Measurements from ENCODE around the gene TBL3.
"Not testable (repeated sequence)": the region's sequence is repeated elsewhere in the genome, so short reads cannot be mapped to it uniquely, and the experiment has no call there.

TBL3 gene

DNA sequence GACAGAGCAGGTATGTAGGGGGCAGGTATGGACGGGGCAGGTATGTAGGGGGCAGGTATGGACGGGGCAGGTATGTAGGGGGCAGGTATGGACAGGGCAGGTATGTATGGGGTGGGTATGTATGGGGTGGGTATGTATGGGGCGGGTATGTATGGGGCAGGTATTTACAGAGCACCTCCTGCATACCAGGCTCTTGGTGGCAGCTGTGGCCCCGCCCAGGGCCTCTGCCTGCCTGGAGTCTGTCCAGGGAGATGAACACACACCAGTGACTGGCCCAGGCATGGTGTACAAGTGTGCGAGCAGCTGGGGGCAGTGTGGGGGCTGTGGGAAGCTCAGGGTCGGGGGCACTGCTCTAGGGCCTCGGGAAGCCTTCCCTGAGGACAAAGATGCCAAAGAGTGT lies 21.8 kb upstream of the TBL3 start:
- TF ChIP-seq GATA1 (IDR thresholded peaks at IDR 0.05; ENCODE audit: low read depth, low read length), result no peak
- TF ChIP-seq POLR2A (IDR thresholded peaks at IDR 0.05; ENCODE audit: low read length), result no peak
- no peak for DNase-seq

GRCh38 chr16:1950559-1950958 lies 21.3 kb upstream of the TBL3 start:
- TF ChIP-seq GATA1 (IDR thresholded peaks at IDR 0.05; ENCODE audit: low read depth, low read length) (no peak), POLR2A (IDR thresholded peaks at IDR 0.05; ENCODE audit: low read length) (no peak)

GRCh38 chr16:1953734-1954133 lies 18.1 kb upstream of the TBL3 start:
- TF ChIP-seq GATA1 (IDR thresholded peaks at IDR 0.05; ENCODE audit: low read depth, low read length) (no peak), POLR2A (IDR thresholded peaks at IDR 0.05; ENCODE audit: low read length) (no peak)
- DNase-seq, result no peak

More at GRCh38 chr16:1950559-1950958, 21.3 kb upstream of the TBL3 start:
- no peak for DNase-seq

- not testable (repeated sequence) for DNase-seq
Measured at GRCh38 chr16:1957434-1958142, 14.3 kb upstream of the TBL3 start.

DNA sequence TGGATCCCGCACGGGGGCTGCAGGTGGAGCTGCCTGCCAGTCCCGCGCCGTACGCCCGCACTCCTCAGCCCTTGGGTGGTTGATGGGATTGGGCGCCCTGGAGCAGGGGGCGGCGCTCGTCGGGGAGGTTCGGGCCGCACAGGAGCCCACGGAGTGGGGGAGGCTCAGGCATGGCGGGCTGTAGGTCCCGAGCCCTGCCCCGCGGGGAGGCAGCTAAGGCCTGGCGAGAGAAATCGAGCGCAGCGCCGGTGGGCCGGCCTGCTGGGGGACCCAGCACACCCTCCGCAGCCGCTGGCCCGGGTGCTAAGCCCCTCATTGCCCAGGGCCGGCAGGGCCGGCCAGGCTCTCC lies 13.7 kb upstream of the TBL3 start:
- DNase-seq, result not testable (repeated sequence)

DNA sequence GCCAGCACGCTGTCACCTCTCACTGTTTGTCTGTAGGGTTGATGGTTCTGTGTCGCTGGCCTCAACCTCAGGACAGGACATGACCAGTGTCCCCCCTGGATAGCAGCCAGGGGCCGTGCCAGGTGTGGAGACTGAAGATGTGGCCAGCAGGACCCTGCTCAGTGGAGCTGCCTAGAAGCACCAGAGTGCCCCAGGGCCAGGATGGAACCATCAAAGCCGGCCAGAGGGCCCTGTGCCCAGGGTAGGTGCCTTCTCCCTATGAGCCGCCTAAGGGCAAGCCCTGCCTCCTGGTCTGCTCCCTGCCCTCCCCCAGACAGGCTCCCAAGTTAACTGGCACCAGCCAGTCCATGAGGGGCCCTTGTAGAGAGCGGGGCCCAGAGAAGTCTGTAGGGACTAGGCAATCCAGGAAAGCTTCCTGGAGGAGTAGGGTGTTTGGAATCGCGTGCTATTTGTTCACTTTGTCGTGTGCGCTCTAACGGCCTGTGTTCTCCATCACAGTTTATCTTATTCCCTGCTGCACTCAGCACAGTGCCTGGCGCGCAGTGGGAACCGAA lies 13.1 kb upstream of the TBL3 start:
- no peak for DNase-seq
- TF ChIP-seq GATA1 (IDR thresholded peaks at IDR 0.05; ENCODE audit: low read depth, low read length), result no peak
- TF ChIP-seq POLR2A (IDR thresholded peaks at IDR 0.05; ENCODE audit: low read length), result no peak

- DNase-seq, result peak; percentile 91 to 95
- TF ChIP-seq POLR2A (IDR thresholded peaks at IDR 0.05; ENCODE audit: low read length) (peak; percentile 66), GATA1 (IDR thresholded peaks at IDR 0.05; ENCODE audit: low read depth, low read length) (no peak)
Measured at GRCh38 chr16:1959269-1960039, 12.4 kb upstream of the TBL3 start, which contains the start of gene NDUFB10. NDUFB10 (plus strand) TSS chr16:1959538; CDS start chr16:1959625, 87 bp downstream.

DNA sequence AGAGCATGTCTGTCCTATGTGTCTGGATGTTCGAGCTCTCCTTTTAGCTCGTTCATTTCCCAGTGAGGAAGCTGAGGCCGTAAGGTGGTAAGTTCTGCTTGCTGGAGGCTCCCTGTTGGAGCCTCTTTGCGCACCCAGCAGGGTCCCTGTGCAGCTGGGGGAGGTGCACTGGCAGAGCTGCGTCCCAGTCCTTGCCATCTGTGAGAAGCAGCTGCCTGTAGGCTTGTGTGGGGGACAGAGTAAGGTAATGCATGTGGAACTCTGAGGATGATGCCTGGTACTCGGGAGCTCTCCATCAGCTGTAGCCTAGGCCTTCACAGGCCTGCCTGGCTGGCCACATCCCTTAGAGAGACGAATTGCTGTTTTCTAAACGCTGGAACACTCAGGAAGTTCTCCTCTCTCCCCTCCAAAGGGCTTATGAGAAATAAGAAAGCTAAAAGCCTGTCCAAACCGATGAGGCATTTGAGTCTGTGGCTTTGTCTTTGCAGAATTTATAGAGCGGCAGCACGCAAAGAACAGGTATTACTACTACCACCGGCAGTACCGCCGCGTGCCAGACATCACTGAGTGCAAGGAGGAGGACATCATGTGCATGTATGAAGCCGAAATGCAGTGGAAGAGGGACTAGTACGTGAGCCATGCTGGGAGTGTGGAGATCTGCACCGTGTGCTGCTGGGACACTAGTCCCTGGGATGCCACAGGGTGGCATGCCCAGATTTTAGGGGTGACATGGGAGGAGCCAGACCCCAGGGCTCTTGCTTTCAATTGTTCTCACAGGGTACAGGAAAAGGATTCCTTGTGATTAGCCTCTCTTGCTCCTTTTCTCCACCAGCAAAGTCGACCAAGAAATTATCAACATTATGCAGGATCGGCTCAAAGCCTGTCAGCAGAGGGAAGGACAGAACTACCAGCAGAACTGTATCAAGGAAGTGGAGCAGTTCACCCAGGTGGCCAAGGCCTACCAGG lies 10.9 kb upstream of the TBL3 start:
- no peak for TF ChIP-seq GATA1 (IDR thresholded peaks at IDR 0.05; ENCODE audit: low read depth, low read length)
- TF ChIP-seq POLR2A (IDR thresholded peaks at IDR 0.05; ENCODE audit: low read length), result peak; percentile 83
- DNase-seq, result peak in 1 of 2 experiments; percentile 64

- peak in 1 of 2 experiments; percentile 41 for DNase-seq
- no peak for TF ChIP-seq POLR2A (IDR thresholded peaks at IDR 0.05; ENCODE audit: low read length)
- no peak for TF ChIP-seq GATA1 (IDR thresholded peaks at IDR 0.05; ENCODE audit: low read depth, low read length)
Measured at GRCh38 chr16:1961651-1962067, 10.2 kb upstream of the TBL3 start.

DNA sequence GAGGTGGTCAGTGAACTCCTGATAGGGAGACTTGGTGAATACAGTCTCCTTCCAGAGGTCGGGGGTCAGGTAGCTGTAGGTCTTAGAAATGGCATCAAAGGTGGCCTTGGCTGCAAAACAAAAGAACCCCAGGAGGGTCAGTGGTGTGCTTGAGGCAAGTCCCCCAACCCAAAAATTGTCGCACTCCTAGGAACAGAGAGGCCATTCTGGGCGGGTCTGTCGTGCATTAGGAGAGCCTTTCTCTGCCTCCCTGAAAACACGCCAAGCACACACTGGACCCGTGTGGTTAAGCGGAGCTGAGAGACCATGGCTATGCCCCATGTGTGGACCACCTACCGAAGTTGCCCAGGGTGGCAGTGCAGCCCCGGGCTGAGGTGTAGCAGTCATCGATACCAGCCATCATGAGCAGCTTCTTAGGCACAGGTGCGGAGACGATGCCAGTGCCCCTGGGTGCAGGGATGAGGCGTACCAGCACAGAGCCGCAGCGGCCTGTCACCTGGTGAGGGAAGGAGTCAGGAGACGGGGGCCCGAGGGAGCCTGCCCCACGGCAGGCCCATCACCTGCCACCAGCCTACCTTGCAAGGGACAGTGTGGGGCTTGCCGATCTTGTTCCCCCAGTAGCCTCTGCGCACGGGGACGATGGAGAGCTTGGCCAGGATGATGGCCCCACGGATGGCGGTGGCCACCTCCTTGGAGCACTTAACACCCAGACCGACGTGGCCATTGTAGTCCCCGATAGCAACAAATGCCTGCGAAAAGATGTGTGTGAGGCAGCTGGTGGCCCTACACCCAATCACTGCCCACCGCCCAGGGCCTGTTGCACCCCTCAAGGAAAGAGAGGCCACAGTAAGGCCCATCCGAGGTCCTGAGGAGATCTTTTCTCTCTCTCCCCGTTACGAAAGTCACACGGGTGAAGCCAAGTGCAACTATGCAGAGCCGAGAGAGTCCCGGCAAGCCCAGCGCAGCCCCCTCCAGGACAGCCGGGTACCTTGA lies 9.4 kb upstream of the TBL3 start:
- DNase-seq, result not testable (repeated sequence)

DNA sequence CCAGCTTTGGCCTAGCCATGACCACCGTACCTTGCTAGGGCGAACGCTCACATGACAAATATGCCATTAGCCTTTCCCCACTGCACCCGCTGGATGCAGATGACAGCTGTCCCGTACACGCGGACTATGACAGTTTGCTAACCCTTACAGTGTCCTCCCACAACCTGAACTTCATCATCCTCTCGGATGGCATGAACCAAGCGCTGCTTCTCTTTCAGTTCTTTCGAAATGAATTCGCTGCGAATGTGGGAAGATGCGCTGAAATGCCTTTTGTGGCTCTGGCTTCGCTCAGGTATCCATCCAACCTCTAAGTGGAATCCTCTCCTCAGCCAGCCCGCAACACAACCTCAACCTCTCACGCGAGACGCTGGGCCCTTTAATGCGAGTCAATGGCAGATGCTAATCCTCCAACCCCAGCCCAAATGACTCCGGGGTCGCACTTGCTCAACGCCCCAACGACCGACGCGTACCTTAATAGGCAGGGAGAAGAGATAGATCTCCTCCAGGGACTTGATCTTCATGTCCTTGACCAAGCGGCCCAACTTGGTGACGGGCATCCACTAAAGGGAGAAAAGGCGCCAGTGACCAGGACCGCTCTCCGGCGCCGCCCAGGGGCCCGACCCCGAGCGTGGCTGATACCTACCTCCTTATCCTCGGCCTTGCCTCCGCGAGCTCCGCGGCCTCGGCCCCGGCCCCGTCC lies 7.9 kb upstream of the TBL3 start:
- TF ChIP-seq GATA1 (IDR thresholded peaks at IDR 0.05; ENCODE audit: low read depth, low read length), result no peak
- TF ChIP-seq POLR2A (IDR thresholded peaks at IDR 0.05; ENCODE audit: low read length), result no peak
- peak; percentile 73 to 81 for DNase-seq

More for the DNA sequence above, 9.4 kb upstream of the TBL3 start:
- TF ChIP-seq POLR2A (IDR thresholded peaks at IDR 0.05; ENCODE audit: low read length), result peak; percentile 4

Data from erythroblast (primary cell).